H1 (cell line): Measurements from ENCODE around the gene CD300H. TPM values are rescaled to one million over a fixed set of nuclear protein-coding genes. Genes with fewer than 3 reads are reported as not detected.

Experiments
- CTCF ChIA-PET: fragments of 300-600 bp; sonication (Branson Sonifier 250); formaldehyde crosslinking; loops from one replicate; lab custom pipeline; 2021; ENCODE audit not compliant: partially characterized antibody; lab: Charles Lee
- POLR2A ChIA-PET: fragments of 300-600 bp; sonication (Branson Sonifier 250); formaldehyde crosslinking; loops from one replicate; lab custom pipeline; 2021; ENCODE audit warnings: inconsistent platforms; ENCODE audit not compliant: partially characterized antibody; lab: Charles Lee
- DNase-seq, 2 experiments: peaks; one replicate each; pipeline versions ENCODE4 v3.0.0 to v3.0.0-alpha.2; 2010 to 2022; ENCODE audit warnings: low spot score in 2 of 2, low read depth in 1 of 2, mixed read lengths in 1 of 2
- FAIRE-seq: peaks from 2 replicates; lab custom pipeline; 2011; peaks lifted over from hg19 to GRCh38; lab: Jason Lieb, UNC
- H2AFZ ChIP-seq: 2 replicates; pipeline ENCODE4 v1.8.1; 2012; ENCODE audit warnings: low read length, inconsistent platforms
- H2AK5ac ChIP-seq: 2 replicates; pipeline ENCODE4 v1.6.1; 2013; ENCODE audit warnings: low read depth, low read length
- H2BK120ac ChIP-seq: replicated peaks from 2 replicates; pipeline ENCODE3; 2013; ENCODE audit warnings: low read depth, low read length, inconsistent platforms
- H2BK12ac ChIP-seq: 2 replicates; pipeline ENCODE4 v1.6.1; 2013; ENCODE audit warnings: low read depth, low read length
- H2BK15ac ChIP-seq: 2 replicates; pipeline ENCODE4 v1.6.1; 2013; ENCODE audit warnings: low read length
- H2BK20ac ChIP-seq: 2 replicates; pipeline ENCODE4 v1.6.1; 2013; ENCODE audit warnings: low read length
- H2BK5ac ChIP-seq: 2 replicates; pipeline ENCODE4 v1.6.1; 2013; ENCODE audit warnings: low read depth, low read length
- H3K14ac ChIP-seq: 2 replicates; pipeline ENCODE4 v1.6.1; 2013; ENCODE audit warnings: inconsistent platforms; ENCODE audit not compliant: insufficient read length
- H3K18ac ChIP-seq: 2 replicates; pipeline ENCODE4 v1.6.1; 2013; ENCODE audit warnings: low read length; ENCODE audit errors: extremely low read depth
- H3K23ac ChIP-seq: 2 replicates; pipeline ENCODE4 v1.6.1; 2013; ENCODE audit warnings: inconsistent platforms; ENCODE audit not compliant: insufficient read length
- H3K23me2 ChIP-seq: 2 replicates; pipeline ENCODE4 v1.6.1; 2013; ENCODE audit warnings: low read depth, low read length
- H3K27ac ChIP-seq: 2 replicates; pipeline ENCODE4 v1.6.1; 2011; ENCODE audit warnings: low read depth, low read length, inconsistent platforms
- H3K27me3 ChIP-seq, 4 experiments: replicated peaks in 1 of 4; 1 replicate in 1 of 4; 2 replicates in 3 of 4; pipeline versions ENCODE4 v1.6.1 to v1.8.1; 2011 to 2013; ENCODE audit warnings: low read length in 3 of 4, mild to moderate bottlenecking in 3 of 4, inconsistent platforms in 2 of 4, mixed read lengths in 2 of 4, moderate library complexity in 1 of 4; ENCODE audit not compliant: control insufficient read depth in 3 of 4, insufficient read depth in 3 of 4; ENCODE audit errors: extremely low read depth in 1 of 4
- H3K36me3 ChIP-seq, 4 experiments: 2 replicates each; pipeline versions ENCODE4 v1.6.1 to v1.8.1; 2011 to 2013; ENCODE audit warnings: mild to moderate bottlenecking in 4 of 4, low read length in 3 of 4, moderate library complexity in 2 of 4, control low read depth in 1 of 4, inconsistent platforms in 1 of 4; ENCODE audit not compliant: insufficient read depth in 4 of 4, control insufficient read depth in 2 of 4
- H3K4ac ChIP-seq: replicated peaks from 2 replicates; pipeline ENCODE3; 2013; ENCODE audit warnings: low read length, low read depth, mixed read lengths, inconsistent platforms; ENCODE audit not compliant: insufficient read length
- H3K4me1 ChIP-seq, 4 experiments: replicated peaks in 1 of 4; 1 replicate in 1 of 4; 2 replicates in 3 of 4; pipeline versions ENCODE4 v1.6.1 to v1.8.1; 2011 to 2013; ENCODE audit warnings: low read length in 3 of 4, inconsistent platforms in 2 of 4, mixed read lengths in 1 of 4; ENCODE audit not compliant: insufficient read depth in 4 of 4, control insufficient read depth in 3 of 4
- H3K4me2 ChIP-seq, 2 experiments: 2 replicates each; pipeline versions ENCODE4 v1.6.1 to v1.8.1; 2011 to 2013; ENCODE audit warnings: low read depth in 2 of 2, low read length in 2 of 2, control low read depth in 1 of 2, inconsistent platforms in 1 of 2, mild to moderate bottlenecking in 1 of 2; ENCODE audit not compliant: insufficient read depth in 1 of 2
- H3K4me3 ChIP-seq, 4 experiments: fragments of 200-600, 300-600 bp in 1 of 4; sonication (generic), shearing (Covaris generic), sonication (Bioruptor Twin) in 1 of 4; 2 replicates each; pipeline versions ENCODE4 v1.5.1 to v1.8.1; 2011 to 2016; ENCODE audit warnings: low read length in 4 of 4, low read depth in 3 of 4, control low read depth in 2 of 4, inconsistent platforms in 2 of 4, mild to moderate bottlenecking in 2 of 4, mixed read lengths in 1 of 4, moderate library complexity in 1 of 4; ENCODE audit not compliant: insufficient read depth in 2 of 4; ENCODE audit errors: extremely low read depth in 1 of 4
- H3K56ac ChIP-seq: replicated peaks from 2 replicates; pipeline ENCODE3; 2013; ENCODE audit warnings: low read depth, mild to moderate bottlenecking, mixed read lengths, low read length, inconsistent platforms; ENCODE audit not compliant: insufficient read length
- H3K79me1 ChIP-seq: 2 replicates; pipeline ENCODE4 v1.6.1; 2013; ENCODE audit warnings: low read depth, low read length, control low read depth
- H3K79me2 ChIP-seq, 2 experiments: 2 replicates each; pipeline versions ENCODE4 v1.6.1 to v1.8.1; 2012 to 2013; ENCODE audit warnings: low read length in 2 of 2, mild to moderate bottlenecking in 2 of 2, inconsistent platforms in 1 of 2; ENCODE audit not compliant: insufficient read depth in 2 of 2, control insufficient read depth in 1 of 2
- H3K9ac ChIP-seq, 4 experiments: replicated peaks in 1 of 4; 1 replicate in 1 of 4; 2 replicates in 3 of 4; pipeline versions ENCODE4 v1.6.1 to v1.8.1; 2011 to 2013; ENCODE audit warnings: low read depth in 3 of 4, low read length in 3 of 4, control low read depth in 2 of 4, mild to moderate bottlenecking in 2 of 4, moderate library complexity in 2 of 4, inconsistent platforms in 1 of 4; ENCODE audit errors: extremely low read depth in 1 of 4
- H3K9me3 ChIP-seq, 2 experiments: 2 replicates each; pipeline versions ENCODE4 v1.6.1 to v1.8.1; 2012 to 2013; ENCODE audit warnings: mild to moderate bottlenecking in 2 of 2, moderate library complexity in 2 of 2, control low read depth in 1 of 2, inconsistent platforms in 1 of 2, low read depth in 1 of 2, low read length in 1 of 2, mixed read lengths in 1 of 2; ENCODE audit not compliant: insufficient read depth in 2 of 2
- H4K20me1 ChIP-seq, 2 experiments: replicated peaks in 1 of 2; 2 replicates each; pipeline versions ENCODE3 to v1.8.1; 2011 to 2013; ENCODE audit warnings: inconsistent platforms in 2 of 2, low read length in 2 of 2, mild to moderate bottlenecking in 1 of 2; ENCODE audit not compliant: insufficient read depth in 2 of 2, control insufficient read depth in 1 of 2
- H4K5ac ChIP-seq: 2 replicates; pipeline ENCODE4 v1.6.1; 2013; ENCODE audit warnings: low read length, low read depth, mixed read lengths, inconsistent platforms; ENCODE audit not compliant: insufficient read length
- H4K8ac ChIP-seq: 2 replicates; pipeline ENCODE4 v1.8.0; 2013; ENCODE audit warnings: mild to moderate bottlenecking, moderate library complexity, low read length, inconsistent platforms; ENCODE audit not compliant: insufficient read depth; ENCODE audit errors: extremely low read depth
- H4K91ac ChIP-seq: replicated peaks from 2 replicates; pipeline ENCODE3; 2013; ENCODE audit warnings: low read length, mixed read lengths, inconsistent platforms; ENCODE audit not compliant: insufficient read length
- ATF3 ChIP-seq: IDR thresholded peaks from 2 replicates; pipeline ENCODE4 v1.6.1; 2011; ENCODE audit warnings: low read depth, mild to moderate bottlenecking, low read length; ENCODE audit not compliant: insufficient read depth
- BACH1 ChIP-seq: IDR thresholded peaks from 2 replicates; pipeline ENCODE4 v1.6.1; 2012; ENCODE audit warnings: low read length, improper control_type of control experiment
- MAFK ChIP-seq: IDR thresholded peaks from 2 replicates; pipeline ENCODE4 v1.6.1; 2012; ENCODE audit warnings: low read depth, mild to moderate bottlenecking, improper control_type of control experiment, low read length
- POLR2A ChIP-seq, 2 experiments: IDR thresholded peaks; 1 replicate in 1 of 2; 2 replicates in 1 of 2; pipeline ENCODE4 v1.6.1; 2011; ENCODE audit warnings: low read depth in 2 of 2, low read length in 2 of 2, mild to moderate bottlenecking in 2 of 2; ENCODE audit errors: control extremely low read depth in 1 of 2
- SIN3A ChIP-seq, 2 experiments: IDR thresholded peaks in 1 of 2; conservative IDR thresholded peaks in 1 of 2; 2 replicates each; pipeline ENCODE4 v1.6.1; 2011 to 2012; ENCODE audit warnings: low read length in 2 of 2, improper control_type of control experiment in 1 of 2, low read depth in 1 of 2, mild to moderate bottlenecking in 1 of 2
- SP4 ChIP-seq: IDR thresholded peaks from 2 replicates; pipeline ENCODE4 v1.6.1; 2012; ENCODE audit warnings: low read length, inconsistent platforms
- ZNF274 ChIP-seq: IDR thresholded peaks from 2 replicates; pipeline ENCODE4 v1.7.0; 2012; ENCODE audit warnings: low read length, borderline replicate concordance; ENCODE audit errors: extremely low read depth
- WGBS, 2 experiments: shearing (Covaris generic) in 1 of 2; methylation state at CpG; one replicate each; pipeline versions ENCODE4 v1.1.6 to v1.1.7; 2013 to 2015; ENCODE audit warnings: low lambda C conversion rate in 2 of 2, mixed read lengths in 2 of 2, inconsistent platforms in 1 of 2, low coverage in 1 of 2, missing lambda C conversion rate in 1 of 2; ENCODE audit not compliant: insufficient replicate concordance in 2 of 2, insufficient coverage in 1 of 2, insufficient read length in 1 of 2; ENCODE audit errors: extremely low coverage in 1 of 2, missing lambda C conversion rate in 1 of 2; 5-methylcytosine and 5-hydroxymethylcytosine counted together
- polyA plus RNA-seq, 7 experiments: library from polyadenylated mRNA; depleted of rRNA in 3 of 7; stranded (reverse) in 5 of 7; unstranded in 2 of 7; fragments of >200 nt in 5 of 7; fragments of 200-250 nt in 2 of 7; gene quantifications; 1 replicate in 5 of 7; 2 replicates in 1 of 7; 4 replicates in 1 of 7; pipeline versions ENCODE4 v1.2.1 to v1.2.3, GENCODE V29; 2011 to 2013; ENCODE audit warnings: missing spikeins in 2 of 7, mixed read lengths in 2 of 7
- total RNA-seq: library from RNA; stranded (reverse); fragmentation: NEBNext Ultra II Directional; extraction: Animal tissue kit (Norgen Biotek cat#: 25700); gene quantifications from 2 replicates; pipeline ENCODE4 v1.2.1, GENCODE V29; 2021
- TF ChIP-seq, protein P1 (sequence below): IDR thresholded peaks from 2 replicates; pipeline ENCODE4 v1.6.1; 2012; ENCODE audit warnings: low read length, inconsistent platforms
- TF ChIP-seq, protein P2 (sequence below): IDR thresholded peaks from 2 replicates; pipeline ENCODE4 v1.6.1; 2011; ENCODE audit warnings: low read length, improper control_type of control experiment

Gene CD300H
- total and polyA plus RNA-seq, 2 of the 8 experiments (the other 6 are each of a cell fraction or from before 2014, with no cell fraction given): not detected

DNA sequence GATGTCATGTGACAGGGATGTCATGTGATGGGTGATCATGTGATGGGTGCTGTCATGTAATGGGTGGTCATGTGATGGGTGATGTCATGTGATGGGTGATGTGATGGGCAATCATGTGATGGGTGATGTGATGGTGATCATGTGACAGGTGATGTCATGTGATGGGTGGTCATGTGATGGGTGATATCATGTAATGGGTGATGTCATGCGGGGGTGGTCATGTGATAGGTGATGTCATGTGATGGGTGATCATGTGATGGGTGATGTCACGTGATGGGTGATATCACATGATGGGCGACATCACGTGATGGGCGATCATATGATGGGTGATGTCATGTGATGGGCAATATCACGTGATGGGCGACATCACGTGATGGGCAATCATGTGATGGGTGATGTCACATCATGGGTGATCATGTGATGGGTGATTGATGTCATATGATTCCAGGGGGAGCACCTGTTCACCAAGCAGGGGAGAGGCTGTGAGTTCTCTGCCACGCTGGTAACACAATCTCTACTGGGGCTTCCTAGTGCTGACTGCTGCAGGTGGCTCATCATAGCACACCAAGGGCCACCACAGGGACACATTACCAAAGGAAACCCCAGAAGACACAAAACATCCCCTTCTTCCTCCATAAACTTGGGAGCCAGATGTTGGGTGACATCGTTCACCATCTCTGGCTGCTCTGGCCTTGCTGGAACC is 52.5 kb downstream of the CD300H start:
- H3K36me3 ChIP-seq: no peaks in the 10 kb centered on the region
- no peak overlapping the region for H3K56ac ChIP-seq
- no peak overlapping the region for H3K14ac ChIP-seq
- WGBS, 2 experiments: 93% methylated on average over 10 of the region's 10 CpGs; no CpG with 5 or more reads in 1 of the 2 experiments
- DNase-seq (no peak), FAIRE-seq (peak; percentile 85)
- no peak overlapping the region for H3K9ac ChIP-seq
- H4K20me1 ChIP-seq: no peaks in the 10 kb centered on the region
- H3K9me3 ChIP-seq: peaks cover 13 to 21% of the 10 kb centered on the region in 2 experiments
- H3K27ac ChIP-seq: no peak overlapping the region
- no peak overlapping the region for H3K18ac ChIP-seq
- H3K4me2 ChIP-seq: no peak overlapping the region
- H3K79me1 ChIP-seq: no peaks in the 10 kb centered on the region
- no peak overlapping the region for H2BK20ac ChIP-seq
- H2AFZ ChIP-seq: no peak overlapping the region
- no peaks in the 10 kb centered on the region for H3K4me1 ChIP-seq
- H3K79me2 ChIP-seq: no peaks in the 10 kb centered on the region
- no peak overlapping the region for H2BK15ac ChIP-seq
- H4K5ac ChIP-seq: no peak overlapping the region
- H4K8ac ChIP-seq: no peak overlapping the region
- H3K23ac ChIP-seq: no peak overlapping the region
- no peak overlapping the region for H2BK120ac ChIP-seq
- H2BK5ac ChIP-seq: no peak overlapping the region
- H3K23me2 ChIP-seq: peaks cover 2% of the 10 kb centered on the region; the same call in 1 of the 2 replicates
- no peak overlapping the region for H3K4ac ChIP-seq
- peak overlapping the region; percentile 3; the same call in 1 of the 2 replicates for H2AK5ac ChIP-seq
- H4K91ac ChIP-seq: no peak overlapping the region
- POLR2A ChIA-PET: no interaction called here
- H2BK12ac ChIP-seq: no peak overlapping the region
- CTCF ChIA-PET: interaction anchor here (1.0 kb wide), 1 partner anchor 12 kb away, joined by 3 read pairs; no protein-coding TSS in a partner anchor
- peaks cover 0 to 2% (median 0%) of the 10 kb centered on the region in 4 experiments; a peak in 1 of 7 replicates for H3K27me3 ChIP-seq
- H3K4me3 ChIP-seq: no peak overlapping the region
- TF ChIP-seq, protein P1, sequence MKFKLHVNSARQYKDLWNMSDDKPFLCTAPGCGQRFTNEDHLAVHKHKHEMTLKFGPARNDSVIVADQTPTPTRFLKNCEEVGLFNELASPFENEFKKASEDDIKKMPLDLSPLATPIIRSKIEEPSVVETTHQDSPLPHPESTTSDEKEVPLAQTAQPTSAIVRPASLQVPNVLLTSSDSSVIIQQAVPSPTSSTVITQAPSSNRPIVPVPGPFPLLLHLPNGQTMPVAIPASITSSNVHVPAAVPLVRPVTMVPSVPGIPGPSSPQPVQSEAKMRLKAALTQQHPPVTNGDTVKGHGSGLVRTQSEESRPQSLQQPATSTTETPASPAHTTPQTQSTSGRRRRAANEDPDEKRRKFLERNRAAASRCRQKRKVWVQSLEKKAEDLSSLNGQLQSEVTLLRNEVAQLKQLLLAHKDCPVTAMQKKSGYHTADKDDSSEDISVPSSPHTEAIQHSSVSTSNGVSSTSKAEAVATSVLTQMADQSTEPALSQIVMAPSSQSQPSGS: 0 out of 2 replicates have a peak, but pooled peaks have one; percentile 18
- TF ChIP-seq SP4 (peak; percentile 98; the same call in 1 of the 2 replicates), SIN3A (conservative IDR thresholded peaks at IDR 0.05 in 1 of 2, IDR thresholded peaks at IDR 0.05 in 1 of 2; ENCODE audit: low read depth in 1 of 2, low read length in 2 of 2) (0 out of 4 replicates have a peak, but pooled peaks of 1 of the 2 experiments have one; percentile 0), ZNF274 (no peak), MAFK (0 out of 2 replicates have a peak, but pooled peaks have one; percentile 0), POLR2A (IDR thresholded peaks at IDR 0.05; ENCODE audit: control extremely low read depth in 1 of 2, low read depth in 2 of 2, low read length in 2 of 2) (no peak), ATF3 (peak; percentile 89), BACH1 (no peak)
- TF ChIP-seq, protein P2, sequence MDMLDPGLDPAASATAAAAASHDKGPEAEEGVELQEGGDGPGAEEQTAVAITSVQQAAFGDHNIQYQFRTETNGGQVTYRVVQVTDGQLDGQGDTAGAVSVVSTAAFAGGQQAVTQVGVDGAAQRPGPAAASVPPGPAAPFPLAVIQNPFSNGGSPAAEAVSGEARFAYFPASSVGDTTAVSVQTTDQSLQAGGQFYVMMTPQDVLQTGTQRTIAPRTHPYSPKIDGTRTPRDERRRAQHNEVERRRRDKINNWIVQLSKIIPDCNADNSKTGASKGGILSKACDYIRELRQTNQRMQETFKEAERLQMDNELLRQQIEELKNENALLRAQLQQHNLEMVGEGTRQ: peak; percentile 91
